GM23248 (cell line): Measurements from ENCODE around the gene FBXW8.

ENCODE experiments used
- EZH2 ChIP-seq: fragments of 200-600 bp; sonication (generic); IDR thresholded peaks from 2 replicates; pipeline ENCODE4 v1.6.1; 2018; ENCODE audit warnings: antibody characterized with exemption, mild to moderate bottlenecking; ENCODE audit not compliant: insufficient read depth, poor library complexity, severe bottlenecking
- EZH2phosphoT487 ChIP-seq: fragments of 200-600 bp; sonication (generic); IDR thresholded peaks from 2 replicates; pipeline ENCODE4 v1.6.1; 2018; ENCODE audit warnings: antibody characterized with exemption, moderate library complexity, mild to moderate bottlenecking, low read depth; ENCODE audit not compliant: insufficient read depth

GRCh38 chr12:117042862-117043261 is 132.1 kb downstream of the FBXW8 start:
- no peak for TF ChIP-seq EZH2phosphoT487
- TF ChIP-seq EZH2, result no peak
